ENCODE measurements around the gene MRNIP.

DNA sequence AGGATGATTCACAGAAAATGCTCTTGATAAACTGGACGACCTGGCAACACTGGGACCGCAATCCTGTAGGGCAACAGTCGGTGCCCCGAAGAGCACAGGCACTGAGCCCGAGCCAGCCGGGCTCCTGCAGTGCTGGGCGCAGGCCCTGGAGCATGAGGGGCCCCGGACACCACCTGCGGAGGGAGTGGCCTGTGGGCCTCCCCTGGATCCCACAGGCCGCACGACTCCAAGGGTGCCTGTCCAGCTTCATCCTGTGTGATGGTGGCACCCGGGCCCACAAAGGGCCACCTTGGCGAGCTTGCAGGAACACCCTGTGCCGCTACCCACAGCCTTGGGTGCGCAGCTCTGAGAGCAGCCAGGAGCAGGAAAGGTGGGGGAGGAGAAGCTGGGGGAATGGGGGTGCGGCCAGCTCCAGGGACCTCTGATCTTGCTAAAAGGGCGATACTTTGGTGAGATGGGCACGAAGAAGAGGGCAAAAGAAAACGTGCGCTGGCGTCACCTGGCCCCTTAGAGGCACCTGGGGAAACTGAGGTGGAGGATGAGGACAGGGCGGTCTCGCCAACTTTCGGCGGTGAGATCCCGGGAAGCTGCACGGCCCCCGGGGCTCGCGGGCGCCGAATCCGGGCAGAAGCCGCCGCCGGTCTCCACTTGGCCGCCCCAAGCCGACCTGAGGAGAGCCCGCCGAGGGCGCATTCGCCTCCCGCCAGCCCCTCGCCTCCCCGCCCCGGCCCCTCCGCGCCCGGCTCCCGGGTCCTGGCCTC is 48.4 kb upstream of the MRNIP start:
- TF ChIP-seq, protein P1, sequence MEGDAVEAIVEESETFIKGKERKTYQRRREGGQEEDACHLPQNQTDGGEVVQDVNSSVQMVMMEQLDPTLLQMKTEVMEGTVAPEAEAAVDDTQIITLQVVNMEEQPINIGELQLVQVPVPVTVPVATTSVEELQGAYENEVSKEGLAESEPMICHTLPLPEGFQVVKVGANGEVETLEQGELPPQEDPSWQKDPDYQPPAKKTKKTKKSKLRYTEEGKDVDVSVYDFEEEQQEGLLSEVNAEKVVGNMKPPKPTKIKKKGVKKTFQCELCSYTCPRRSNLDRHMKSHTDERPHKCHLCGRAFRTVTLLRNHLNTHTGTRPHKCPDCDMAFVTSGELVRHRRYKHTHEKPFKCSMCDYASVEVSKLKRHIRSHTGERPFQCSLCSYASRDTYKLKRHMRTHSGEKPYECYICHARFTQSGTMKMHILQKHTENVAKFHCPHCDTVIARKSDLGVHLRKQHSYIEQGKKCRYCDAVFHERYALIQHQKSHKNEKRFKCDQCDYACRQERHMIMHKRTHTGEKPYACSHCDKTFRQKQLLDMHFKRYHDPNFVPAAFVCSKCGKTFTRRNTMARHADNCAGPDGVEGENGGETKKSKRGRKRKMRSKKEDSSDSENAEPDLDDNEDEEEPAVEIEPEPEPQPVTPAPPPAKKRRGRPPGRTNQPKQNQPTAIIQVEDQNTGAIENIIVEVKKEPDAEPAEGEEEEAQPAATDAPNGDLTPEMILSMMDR (IDR thresholded peaks at IDR 0.05 in 2 of 3, conservative IDR thresholded peaks at IDR 0.05 in 1 of 3; ENCODE audit: borderline replicate concordance in 1 of 3, insufficient read depth in 1 of 3, low read depth in 2 of 3, low read length in 2 of 3) = no peak
- TF ChIP-seq SRF (IDR thresholded peaks at IDR 0.05; ENCODE audit: low read depth) (no peak), ZFX (IDR thresholded peaks at IDR 0.05) (no peak), ELF1 (IDR thresholded peaks at IDR 0.05; ENCODE audit: borderline replicate concordance, low read depth) (no peak), YY1 (IDR thresholded peaks at IDR 0.05; ENCODE audit: extremely low read depth, insufficient replicate concordance, low read depth, low read length) (no peak), POLR2A (IDR thresholded peaks at IDR 0.05; ENCODE audit: borderline replicate concordance, extremely low read depth, insufficient read depth, insufficient read length) (no peak)
